ENCODE measurements around the gene ZBTB20.

Gene ZBTB20

GRCh38 chr3:114585687-114586086 is 561.4 kb downstream of the ZBTB20 start:
- Histone ChIP-seq H2AFZ (ENCODE audit: low read length) (no peak overlapping the region), H3K4me3 (ENCODE audit: low read length) (no peak overlapping the region), H3K9ac (ENCODE audit: low read length) (no peak overlapping the region), H3K79me2 (ENCODE audit: low read length) (no peaks in the 10 kb centered on the region), H3K4me1 (ENCODE audit: low read length) (peaks cover 9% of the 10 kb centered on the region), H3F3A (ENCODE audit: insufficient read depth, low read length) (peaks cover 13% of the 10 kb centered on the region), H3K27ac (ENCODE audit: low read length) (no peak overlapping the region), H3K9me2 (replicated peaks; ENCODE audit: insufficient read depth, low read length) (no peaks in the 10 kb centered on the region), H3K4me2 (ENCODE audit: low read depth, low read length) (no peak overlapping the region), H3K36me3 (replicated peaks; ENCODE audit: insufficient read depth, low read length) (no peaks in the 10 kb centered on the region), H3K27me3 (replicated peaks; ENCODE audit: insufficient read depth, low read length) (peaks cover 35% of the 10 kb centered on the region), H3K9me3 (replicated peaks; ENCODE audit: insufficient read depth, low read length) (no peaks in the 10 kb centered on the region), H4K20me1 (ENCODE audit: insufficient read depth, low read length) (peaks cover 4% of the 10 kb centered on the region; the same call in 1 of the 2 replicates)
- no peak for TF ChIP-seq EZH2phosphoT487 (IDR thresholded peaks at IDR 0.05; ENCODE audit: low read length)
- TF ChIP-seq EZH2 (optimal IDR thresholded peaks at IDR 0.05; ENCODE audit: low read depth, low read length): no peak
- no peak for TF ChIP-seq CTCF (IDR thresholded peaks at IDR 0.05; ENCODE audit: low read length)
- DNase-seq: no peak

- H3K9me3 ChIP-seq (replicated peaks; ENCODE audit: insufficient read depth, low read length): no peaks in the 10 kb centered on the region
- peaks cover 13% of the 10 kb centered on the region for H3F3A ChIP-seq (ENCODE audit: insufficient read depth, low read length)
- no peak overlapping the region for H3K4me2 ChIP-seq (ENCODE audit: low read depth, low read length)
- no peak overlapping the region for H3K27ac ChIP-seq (ENCODE audit: low read length)
- DNase-seq: no peak
- TF ChIP-seq CTCF (IDR thresholded peaks at IDR 0.05; ENCODE audit: low read length): no peak
- no peak for TF ChIP-seq EZH2phosphoT487 (IDR thresholded peaks at IDR 0.05; ENCODE audit: low read length)
- no peak for TF ChIP-seq EZH2 (optimal IDR thresholded peaks at IDR 0.05; ENCODE audit: low read depth, low read length)
- H3K9me2 ChIP-seq (replicated peaks; ENCODE audit: insufficient read depth, low read length): no peaks in the 10 kb centered on the region
- H3K4me1 ChIP-seq (ENCODE audit: low read length): peaks cover 9% of the 10 kb centered on the region
- H3K27me3 ChIP-seq (replicated peaks; ENCODE audit: insufficient read depth, low read length): peaks cover 43% of the 10 kb centered on the region
- no peak overlapping the region for H2AFZ ChIP-seq (ENCODE audit: low read length)
- no peaks in the 10 kb centered on the region for H3K79me2 ChIP-seq (ENCODE audit: low read length)
- no peak overlapping the region for H3K4me3 ChIP-seq (ENCODE audit: low read length)
- H3K9ac ChIP-seq (ENCODE audit: low read length): no peak overlapping the region
- H4K20me1 ChIP-seq (ENCODE audit: insufficient read depth, low read length): peaks cover 4% of the 10 kb centered on the region; the same call in 1 of the 2 replicates
- no peaks in the 10 kb centered on the region for H3K36me3 ChIP-seq (replicated peaks; ENCODE audit: insufficient read depth, low read length)
Observed at GRCh38 chr3:114584734-114585371, 562.2 kb downstream of the ZBTB20 start.

- TF ChIP-seq CTCF (IDR thresholded peaks at IDR 0.05; ENCODE audit: low read length) (no peak), EZH2 (optimal IDR thresholded peaks at IDR 0.05; ENCODE audit: low read depth, low read length) (no peak), EZH2phosphoT487 (IDR thresholded peaks at IDR 0.05; ENCODE audit: low read length) (0 out of 2 replicates have a peak, but pooled peaks have one; percentile 39)
- no peak overlapping the region for H3K9ac ChIP-seq (ENCODE audit: low read length)
- no peak overlapping the region for H3K27ac ChIP-seq (ENCODE audit: low read length)
- H3K36me3 ChIP-seq (replicated peaks; ENCODE audit: insufficient read depth, low read length): no peaks in the 10 kb centered on the region
- peak overlapping the region; percentile 33; the same call in 1 of the 2 replicates for H3K4me2 ChIP-seq (ENCODE audit: low read depth, low read length)
- no peak overlapping the region for H3K4me3 ChIP-seq (ENCODE audit: low read length)
- peaks cover 9% of the 10 kb centered on the region for H3K4me1 ChIP-seq (ENCODE audit: low read length)
- DNase-seq: peak; percentile 80
- H3F3A ChIP-seq (ENCODE audit: insufficient read depth, low read length): peaks cover 13% of the 10 kb centered on the region
- no peaks in the 10 kb centered on the region for H3K79me2 ChIP-seq (ENCODE audit: low read length)
- no peaks in the 10 kb centered on the region for H3K9me2 ChIP-seq (replicated peaks; ENCODE audit: insufficient read depth, low read length)
- H2AFZ ChIP-seq (ENCODE audit: low read length): no peak overlapping the region
- no peaks in the 10 kb centered on the region for H3K9me3 ChIP-seq (replicated peaks; ENCODE audit: insufficient read depth, low read length)
- H3K27me3 ChIP-seq (replicated peaks; ENCODE audit: insufficient read depth, low read length): peaks cover 50% of the 10 kb centered on the region
- H4K20me1 ChIP-seq (ENCODE audit: insufficient read depth, low read length): peaks cover 4% of the 10 kb centered on the region; the same call in 1 of the 2 replicates
Observed at GRCh38 chr3:114582929-114583328, 564.2 kb downstream of the ZBTB20 start.

Data from MM.1S (cell line).